22Rv1 (cell line): ENCODE measurements around the gene STMND1.

Experiments
- H3K27ac ChIP-seq: fragments of 450-650 bp; 2 replicates; pipeline ENCODE4 v1.5.1; 2017
- CTCF ChIP-seq: fragments of 450-650 bp; IDR thresholded peaks from 2 replicates; pipeline ENCODE4 v1.5.1; 2017; ENCODE audit warnings: mild to moderate bottlenecking
- ZFX ChIP-seq: fragments of 450-650 bp; IDR thresholded peaks from 2 replicates; pipeline ENCODE4 v1.6.1; 2017; ENCODE audit warnings: antibody characterized with exemption, borderline replicate concordance

STMND1 gene

GRCh38 chr6:17115251-17116116 lies 13.6 kb downstream of the STMND1 start:
- H3K27ac ChIP-seq, result no peak overlapping the region
- no peak for TF ChIP-seq ZFX
- TF ChIP-seq CTCF, result no peak

- no peak overlapping the region for H3K27ac ChIP-seq
- no peak for TF ChIP-seq ZFX
- TF ChIP-seq CTCF, result no peak
These were observed 14.2 kb downstream of the STMND1 start for GRCh38 chr6:17116117-17116440.

- H3K27ac ChIP-seq, result no peak overlapping the region
- TF ChIP-seq ZFX (no peak), CTCF (no peak)
These were observed 18.2 kb downstream of the STMND1 start for GRCh38 chr6:17120019-17120418.

GRCh38 chr6:17125407-17125806 lies 23.6 kb downstream of the STMND1 start:
- H3K27ac ChIP-seq, result no peak overlapping the region
- no peak for TF ChIP-seq CTCF
- TF ChIP-seq ZFX, result no peak

GRCh38 chr6:17130786-17131185 lies 28.9 kb downstream of the STMND1 start:
- TF ChIP-seq ZFX, result no peak
- no peak for TF ChIP-seq CTCF
- no peak overlapping the region for H3K27ac ChIP-seq

GRCh38 chr6:17132967-17133366 lies 31.1 kb downstream of the STMND1 start:
- H3K27ac ChIP-seq, result no peak overlapping the region
- no peak for TF ChIP-seq CTCF
- TF ChIP-seq ZFX, result no peak

GRCh38 chr6:17138033-17138432 lies 36.2 kb downstream of the STMND1 start:
- no peak for TF ChIP-seq ZFX
- no peak for TF ChIP-seq CTCF
- H3K27ac ChIP-seq, result no peak overlapping the region
